Measurements from ENCODE around the gene SLC13A3.
A peak's percentile ranks its signal among the peaks of the same experiment; 100 is the strongest.

Gene SLC13A3

DNA sequence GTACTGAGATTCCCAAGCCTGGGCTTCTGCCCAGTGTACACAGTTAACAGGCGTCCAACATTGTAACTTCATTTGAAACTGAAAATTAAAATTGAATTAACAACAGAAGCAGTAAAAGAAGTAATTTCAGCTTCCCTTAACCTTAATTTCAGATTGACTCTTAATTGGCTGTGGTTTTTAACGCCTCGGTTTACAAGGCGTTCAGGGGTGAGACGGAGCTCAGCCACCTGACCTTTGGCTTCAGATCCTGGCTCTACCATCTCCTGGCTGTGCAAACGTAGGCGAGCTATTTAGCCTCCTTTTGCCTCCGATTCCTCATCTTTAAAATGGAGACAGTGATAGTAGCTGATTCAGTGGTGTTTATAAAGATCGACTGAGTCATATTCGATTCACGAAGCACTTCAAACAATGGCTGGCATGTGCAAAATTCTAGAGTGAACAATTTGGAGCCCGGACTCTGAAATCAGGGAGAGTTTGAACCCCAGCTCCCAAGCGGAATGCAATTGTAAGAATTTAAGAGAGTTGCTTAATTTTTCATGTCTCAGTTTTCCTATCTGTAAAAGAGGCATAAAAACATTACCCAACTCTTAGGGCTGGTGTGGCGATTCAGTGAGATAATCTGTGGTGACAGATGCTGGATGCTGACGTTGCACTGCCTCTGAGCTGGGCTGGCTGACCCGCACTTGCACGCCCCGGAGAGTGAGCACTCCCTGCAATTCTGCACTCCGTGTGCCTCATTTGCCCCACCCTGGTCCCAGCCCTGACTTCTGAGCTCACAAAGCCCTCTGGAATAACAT is 77.3 kb downstream of the SLC13A3 start:
- no peak for DNase-seq

DNA sequence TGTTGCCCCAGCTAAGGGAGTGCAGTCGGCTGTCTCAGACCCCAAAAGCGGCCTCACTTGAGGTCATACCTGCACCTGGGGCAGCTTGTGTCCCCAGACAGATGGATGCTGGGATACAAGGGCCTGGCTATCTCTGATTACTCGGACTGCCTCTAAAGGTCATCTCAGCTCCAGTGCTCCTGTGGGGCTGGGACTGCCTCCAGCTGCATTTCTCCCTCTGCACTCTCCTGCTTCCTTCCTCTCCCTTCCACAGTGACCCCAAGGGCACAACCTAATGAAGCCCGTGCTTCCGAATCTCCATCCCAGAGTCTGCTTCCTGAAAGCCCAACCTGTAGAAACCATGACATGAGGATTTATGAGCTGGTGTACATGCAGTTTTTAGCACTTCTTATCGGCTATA is 78.0 kb downstream of the SLC13A3 start:
- no peak for DNase-seq

DNA sequence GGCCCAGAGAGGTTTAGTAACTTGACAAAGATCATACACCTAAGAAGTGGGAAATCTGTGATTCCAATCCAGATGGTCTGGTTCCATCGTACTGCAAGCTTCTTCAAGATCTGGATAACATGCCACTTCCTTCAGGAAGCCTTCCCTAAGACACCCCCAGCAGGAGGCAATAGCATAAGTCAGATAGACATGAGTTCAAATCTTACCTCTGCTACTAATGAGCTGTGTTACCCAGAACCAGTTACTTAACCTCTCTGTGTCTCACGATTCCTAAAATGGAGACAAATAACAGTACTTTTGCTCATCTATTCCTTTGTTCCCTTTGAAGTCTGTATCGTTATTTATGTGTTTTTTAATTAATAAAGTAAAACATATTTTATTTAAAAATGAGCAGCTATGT is 78.5 kb downstream of the SLC13A3 start:
- no peak for DNase-seq

DNA sequence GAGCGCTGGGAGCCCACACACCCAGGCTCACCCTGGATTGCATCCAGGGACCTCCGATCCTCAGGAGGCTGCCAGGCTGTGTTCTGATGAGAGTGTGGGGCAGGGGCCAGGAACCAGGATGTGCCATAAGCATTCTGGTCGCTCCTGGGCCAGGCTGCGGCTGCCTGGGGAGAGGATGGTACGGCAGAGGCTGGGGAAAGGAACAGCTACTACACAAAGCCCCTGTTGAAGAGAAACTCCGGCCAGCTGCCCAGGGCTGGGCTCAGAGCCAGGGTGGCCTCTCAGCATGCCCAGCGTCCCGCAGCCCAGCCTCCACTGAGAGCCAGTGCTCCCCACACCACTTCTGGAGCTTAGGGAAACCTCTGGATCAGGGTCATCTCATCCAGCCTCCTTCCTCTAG is 79.1 kb downstream of the SLC13A3 start:
- DNase-seq = peak; percentile 51

DNA sequence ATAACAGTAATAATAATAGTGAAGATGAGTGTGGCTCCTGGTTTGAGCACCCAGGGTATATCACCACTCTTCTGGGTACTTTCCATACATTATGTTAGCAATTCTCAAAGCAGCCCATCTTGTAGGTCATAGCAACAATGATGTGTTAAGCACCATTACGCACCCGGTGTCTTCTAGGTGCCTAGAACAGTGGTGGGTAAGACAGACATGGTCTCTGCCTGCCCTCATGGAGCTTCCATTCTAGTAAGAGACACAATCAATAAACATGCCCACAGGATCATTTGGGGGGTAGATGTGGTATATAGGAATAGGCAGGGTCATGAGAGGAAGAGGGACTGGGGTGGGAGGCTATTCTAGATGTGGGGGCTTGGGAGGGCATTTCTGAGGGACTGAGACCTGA is 79.8 kb downstream of the SLC13A3 start:
- no peak for DNase-seq

DNA sequence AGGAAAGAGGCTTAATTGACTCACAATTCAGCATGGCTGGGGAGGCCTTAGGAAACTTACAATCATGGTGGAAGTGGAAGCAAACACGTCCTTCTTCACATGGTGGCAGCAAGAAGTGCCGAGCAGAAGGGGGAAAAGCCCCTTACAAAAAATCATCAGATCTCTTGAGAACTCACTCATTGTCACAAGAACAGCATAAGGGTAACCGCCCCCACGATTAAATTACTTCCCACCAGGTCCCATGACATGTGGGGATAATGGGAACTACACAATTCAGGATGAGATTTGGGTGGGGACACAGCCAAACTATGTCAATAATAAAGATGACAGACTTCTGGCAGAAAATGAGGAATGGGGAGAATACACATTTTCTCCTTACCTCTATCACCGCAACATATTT is 80.3 kb downstream of the SLC13A3 start:
- no peak for DNase-seq

DNA sequence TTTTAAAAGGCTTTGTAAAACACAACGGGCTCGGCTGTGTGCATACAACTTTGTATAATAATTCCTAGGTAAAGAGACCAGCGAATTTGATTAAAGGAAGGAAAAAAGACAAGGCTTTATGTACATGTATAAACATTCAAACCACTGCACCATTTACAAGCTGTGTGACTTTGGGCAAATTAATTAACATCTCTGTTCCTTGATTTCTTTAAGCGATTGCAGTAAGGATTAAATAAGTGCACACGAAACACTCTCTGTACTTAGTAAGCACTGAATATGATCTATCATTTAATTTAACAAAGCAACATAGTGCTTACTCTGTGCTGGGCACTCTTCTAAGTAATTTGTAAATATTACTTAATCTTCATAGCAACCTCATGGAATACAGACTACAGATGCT is 81.3 kb downstream of the SLC13A3 start:
- no peak for DNase-seq

DNA sequence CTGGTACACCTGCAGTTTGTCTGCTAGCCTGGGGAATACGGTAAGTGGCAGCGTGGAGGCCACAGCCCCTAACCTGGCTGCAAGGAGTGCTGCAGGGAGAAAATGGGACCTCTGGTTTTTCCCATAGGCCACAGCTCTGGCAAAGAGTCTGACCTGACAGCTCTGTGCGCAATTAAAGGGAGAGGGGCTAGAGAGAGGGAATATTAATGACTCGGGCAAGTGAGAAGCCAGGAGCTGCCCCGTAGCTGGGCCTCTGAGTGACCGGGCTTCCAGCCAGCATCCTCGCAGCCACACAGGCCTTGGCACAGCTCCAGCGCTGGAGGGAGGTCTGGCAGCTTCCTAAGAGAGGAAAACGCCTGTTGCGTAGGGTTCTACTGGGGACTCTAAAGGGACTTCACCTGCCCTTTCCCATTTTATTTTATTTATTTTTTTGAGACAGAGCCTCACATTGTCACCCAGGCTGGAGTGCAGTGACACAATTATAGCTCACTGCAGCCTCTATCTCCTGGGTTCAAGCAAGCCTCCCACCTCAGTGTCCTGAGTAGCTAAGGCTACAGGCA is 82.6 kb downstream of the SLC13A3 start:
- DNase-seq = peak; percentile 88

DNA sequence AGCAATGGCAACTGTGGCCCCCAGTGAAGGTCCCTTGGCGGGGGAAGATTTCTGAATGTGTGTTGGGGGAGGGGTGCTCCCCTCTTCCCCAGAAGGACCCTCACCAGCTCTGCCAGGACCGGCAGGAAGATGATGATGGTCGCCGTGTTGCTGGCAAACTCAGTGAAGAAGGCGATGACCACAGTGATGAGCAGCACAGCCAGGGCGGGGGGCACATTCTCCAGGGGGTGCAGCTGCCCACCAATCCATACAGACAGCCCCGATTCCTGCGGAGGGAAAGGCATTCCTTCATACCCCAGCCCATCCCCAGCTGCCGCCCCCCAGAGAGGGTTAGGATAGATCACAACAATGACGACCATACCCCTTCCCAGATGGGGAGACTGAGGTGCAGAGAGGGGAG is 85.1 kb downstream of the SLC13A3 start:
- no peak for DNase-seq

DNA sequence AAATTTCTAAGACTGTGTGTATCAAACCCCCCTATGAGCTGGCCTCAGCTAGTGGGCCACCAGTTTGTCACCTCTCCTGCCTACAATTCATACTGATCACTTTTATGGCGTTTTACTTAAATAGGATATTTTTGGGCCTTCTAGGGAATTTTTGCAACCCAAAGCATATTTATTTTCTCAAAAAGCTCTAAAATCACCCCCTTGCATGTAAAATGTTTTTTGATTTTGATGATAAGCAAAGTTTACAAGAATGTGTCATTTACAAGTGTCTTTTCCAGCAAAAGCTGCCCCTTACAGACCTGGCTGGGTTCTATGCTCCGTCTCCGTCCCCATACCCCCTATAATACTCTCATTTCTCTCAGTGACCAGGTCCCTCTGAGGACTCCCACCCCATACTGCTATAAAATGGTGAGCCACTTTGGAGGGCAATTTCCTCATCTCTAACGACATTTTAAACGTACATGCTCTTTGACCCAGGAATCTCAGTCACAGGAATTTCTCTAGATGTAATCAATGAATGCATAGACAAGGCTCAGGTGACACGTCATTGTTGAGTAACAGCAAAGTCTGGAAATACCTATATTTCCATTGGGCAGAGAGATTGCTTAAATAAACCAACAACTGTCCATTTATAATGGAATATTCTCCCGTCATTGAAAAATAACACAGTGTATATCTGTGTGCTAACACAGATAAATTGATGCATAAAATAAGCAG is 86.9 kb downstream of the SLC13A3 start:
- DNase-seq = no peak

DNA sequence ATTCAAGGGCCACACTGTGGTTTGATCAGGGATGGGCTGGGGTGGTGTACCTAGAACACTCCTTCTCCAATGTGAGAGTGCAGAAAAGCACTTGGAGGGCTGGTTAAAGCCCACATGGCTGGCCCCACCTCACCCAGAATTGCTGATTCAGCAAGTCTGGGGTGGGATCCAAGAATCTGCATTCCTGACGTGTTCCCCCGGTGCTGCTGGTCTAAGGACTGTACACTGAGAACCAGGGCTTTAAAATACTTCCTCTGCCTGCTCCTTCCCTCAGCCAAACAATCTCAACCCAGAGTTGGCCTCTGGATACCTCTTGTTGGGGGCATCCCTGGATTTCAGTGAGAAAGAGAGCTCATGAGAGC is 87.4 kb downstream of the SLC13A3 start:
- no peak for DNase-seq

DNA sequence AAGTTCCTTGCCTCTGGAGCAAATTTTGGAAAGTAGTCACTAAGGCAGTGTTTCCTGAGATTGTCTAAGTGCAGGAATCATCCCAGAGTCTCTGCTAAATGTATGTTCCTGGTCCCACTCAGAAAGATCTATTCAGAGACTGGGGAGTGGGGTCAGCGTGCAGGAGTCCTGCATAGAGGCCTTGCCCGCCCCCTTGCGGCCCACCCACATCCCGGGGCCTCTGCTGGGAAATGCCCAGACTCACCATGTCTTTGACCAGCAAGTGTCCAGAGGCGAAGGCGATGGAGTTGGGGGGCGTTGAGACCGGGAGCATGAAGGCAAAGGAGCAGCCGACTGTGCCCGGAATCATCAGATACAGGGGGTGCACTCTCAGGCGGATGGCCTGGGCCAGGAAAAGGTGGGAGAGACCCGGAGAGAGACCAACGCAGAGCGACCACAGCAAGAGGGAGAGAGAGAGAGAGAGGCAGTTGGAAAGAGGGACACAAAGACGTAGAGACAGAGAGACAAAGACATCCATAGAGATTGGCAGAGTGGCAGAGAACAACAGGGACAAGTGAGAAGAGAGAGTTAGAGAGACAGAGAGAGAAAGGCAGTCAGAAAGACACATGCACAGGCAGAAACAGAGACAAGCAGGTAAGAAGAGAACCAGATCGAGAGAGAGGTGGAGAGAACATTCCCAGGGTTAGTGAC is 87.9 kb downstream of the SLC13A3 start:
- no peak for DNase-seq

DNA sequence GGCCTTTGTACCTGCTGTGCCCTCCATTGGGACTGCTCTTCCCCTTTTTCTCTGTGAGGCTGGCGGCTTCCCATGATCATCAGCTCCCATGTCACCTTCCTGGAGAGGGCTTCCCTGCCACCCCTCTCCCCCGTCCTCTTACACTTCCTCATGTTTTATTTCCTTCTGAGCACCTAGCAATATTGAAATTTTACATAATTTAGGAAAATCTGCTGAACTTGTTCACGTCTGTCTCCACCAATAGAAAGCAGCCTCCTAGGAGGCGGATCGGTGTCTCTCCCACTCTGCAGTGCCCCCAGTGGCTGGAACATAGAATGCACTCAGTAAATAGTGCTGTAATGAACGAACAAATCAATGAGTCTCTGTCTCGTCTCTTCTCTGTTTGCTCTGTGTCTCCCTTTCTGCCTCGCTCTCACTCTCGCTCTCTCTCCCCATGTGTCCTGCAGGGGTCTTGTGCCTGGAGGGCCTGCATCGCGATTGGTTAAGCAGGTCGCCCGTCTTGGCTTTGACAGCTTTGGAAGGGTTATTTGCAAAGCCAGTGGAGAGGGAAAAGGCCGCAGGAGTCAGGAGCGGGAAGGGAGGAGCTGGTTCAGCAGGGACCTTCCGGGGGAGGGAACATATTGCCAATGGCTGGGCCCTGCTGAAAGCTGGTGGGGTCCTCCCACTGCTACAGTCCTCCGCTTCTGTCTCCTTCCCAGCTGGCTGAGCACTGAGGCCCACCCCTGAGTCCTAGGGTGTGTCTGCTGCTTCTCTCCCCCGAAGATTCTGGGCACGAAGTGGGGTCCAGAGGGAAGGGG is 88.7 kb downstream of the SLC13A3 start:
- peak; percentile 89 for DNase-seq

DNA sequence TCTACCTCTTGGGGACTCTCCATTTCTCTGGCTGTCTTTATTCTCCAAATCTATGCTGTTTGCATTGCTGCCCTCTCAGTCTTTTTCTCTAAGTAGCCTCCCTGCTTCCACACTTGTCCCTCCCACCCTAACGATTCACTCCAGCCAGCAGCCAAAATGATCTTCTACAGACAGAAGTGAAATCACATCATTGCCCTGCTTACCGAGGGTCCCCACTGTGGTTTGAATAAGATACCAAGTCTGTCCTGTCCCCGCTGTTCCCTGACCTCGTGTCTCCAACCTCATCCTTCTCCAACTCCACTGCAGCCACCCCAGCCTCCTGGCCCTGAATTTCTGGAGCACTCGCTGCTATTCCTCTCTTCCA is 89.3 kb downstream of the SLC13A3 start:
- no peak for DNase-seq

DNA sequence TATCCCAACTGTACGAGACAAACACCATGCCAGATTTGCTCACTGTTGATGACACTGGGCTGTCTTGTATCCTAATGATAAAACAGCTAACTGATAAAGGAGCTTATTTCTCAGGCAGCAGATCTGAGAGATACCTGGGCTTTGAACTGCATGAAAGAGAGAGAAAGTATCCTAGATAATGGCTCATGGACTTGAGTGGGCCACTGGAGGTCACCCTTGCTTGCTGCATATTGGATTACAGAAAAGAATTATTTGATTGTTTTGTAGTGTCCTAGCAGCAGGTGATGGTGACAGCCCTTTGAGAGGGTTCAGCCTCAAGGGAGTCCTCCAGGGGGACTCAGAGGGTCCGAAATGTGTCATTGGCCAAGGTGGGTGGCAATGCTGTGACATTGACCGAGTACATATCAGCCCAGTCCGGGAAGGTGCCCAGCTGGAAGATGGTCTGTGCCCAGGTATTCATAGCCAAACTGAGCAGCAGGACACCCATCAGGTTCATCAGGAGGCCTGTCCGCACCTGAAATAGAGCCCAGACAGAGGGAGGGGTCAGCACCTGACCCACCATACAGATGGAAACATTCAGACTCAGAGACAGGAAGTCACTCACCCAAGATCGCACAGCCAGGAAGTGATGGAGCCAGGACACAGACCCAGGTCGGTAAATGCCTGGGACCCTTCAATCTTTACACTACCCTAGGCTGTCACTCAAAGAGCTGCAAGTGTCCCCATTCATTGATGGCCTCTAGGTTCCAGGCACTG is 91.4 kb downstream of the SLC13A3 start:
- DNase-seq = no peak

DNA sequence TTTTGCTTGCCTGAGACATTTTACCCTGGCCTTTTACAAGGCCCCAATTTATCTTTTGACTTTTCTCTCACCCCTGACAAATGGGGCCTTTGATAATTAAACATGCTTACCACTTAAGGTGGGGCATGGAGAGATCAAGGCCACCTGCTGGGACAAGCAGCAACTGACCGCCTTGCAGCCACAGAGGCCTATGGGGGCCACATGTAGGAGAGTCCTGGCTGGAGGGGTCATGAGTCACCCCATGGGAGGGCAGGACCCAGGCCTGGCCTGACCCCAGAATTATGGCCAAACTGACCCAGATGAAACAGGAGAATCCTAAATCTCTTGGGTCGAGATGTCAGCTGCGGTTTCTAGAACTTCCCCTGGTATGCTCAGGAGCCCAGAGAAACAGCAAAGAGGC is 92.3 kb downstream of the SLC13A3 start:
- no peak for DNase-seq

DNA sequence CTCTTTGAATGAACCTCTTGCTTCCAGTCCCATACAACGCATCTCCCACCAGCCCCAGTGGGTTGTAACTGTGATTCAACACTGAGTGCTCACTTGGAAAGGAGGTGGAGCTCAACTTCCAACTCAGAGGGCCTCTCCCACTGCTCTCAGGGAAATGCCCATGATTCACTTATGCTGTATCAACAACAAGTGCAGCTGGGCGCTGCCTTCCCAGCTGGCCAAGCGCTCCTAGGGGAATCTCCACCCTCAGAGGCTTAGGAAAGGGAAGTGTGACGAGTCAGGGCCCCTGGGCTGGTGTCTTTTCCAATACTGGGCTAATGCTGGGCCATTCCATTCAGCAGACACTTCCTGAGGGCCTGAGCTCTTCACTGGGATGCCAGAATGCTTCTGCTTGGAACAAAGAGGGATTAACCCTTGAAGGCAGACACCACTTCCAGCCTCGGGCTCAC is 92.7 kb downstream of the SLC13A3 start:
- peak; percentile 70 for DNase-seq

DNA sequence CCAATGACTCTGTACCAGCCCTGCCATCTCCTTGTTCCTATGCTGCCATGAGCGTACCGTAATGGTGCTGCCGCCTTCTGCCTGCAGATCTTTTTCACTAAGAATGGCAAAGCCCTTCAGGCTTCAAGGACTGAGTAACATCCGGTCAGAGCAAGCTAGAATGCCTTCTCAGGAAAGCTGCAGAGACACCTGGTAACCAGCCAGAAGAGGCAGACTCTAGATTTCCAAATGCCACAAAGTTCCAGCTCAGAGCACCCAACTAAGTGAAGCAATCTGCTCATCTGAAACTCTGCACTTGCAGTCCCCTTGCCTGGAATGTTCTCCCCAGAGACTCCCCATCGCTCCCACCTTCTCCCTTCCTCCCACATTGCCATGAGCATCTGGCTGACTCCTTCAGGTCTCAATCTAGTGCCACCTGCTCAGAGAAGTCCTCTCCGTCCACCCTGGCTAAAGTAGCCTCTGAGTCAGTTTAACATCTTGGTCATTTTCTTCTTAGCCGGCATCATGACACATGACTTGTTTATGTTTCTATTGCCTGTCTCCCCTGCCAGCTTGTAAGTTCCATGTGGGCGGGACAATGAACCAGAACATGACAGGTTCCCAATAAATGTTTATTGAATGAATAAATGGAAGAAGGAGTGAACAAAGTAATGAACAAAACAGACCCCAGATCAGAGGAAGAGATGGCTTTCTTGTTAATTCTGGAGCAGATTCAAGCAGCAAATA is 93.9 kb downstream of the SLC13A3 start:
- no peak for DNase-seq

DNA sequence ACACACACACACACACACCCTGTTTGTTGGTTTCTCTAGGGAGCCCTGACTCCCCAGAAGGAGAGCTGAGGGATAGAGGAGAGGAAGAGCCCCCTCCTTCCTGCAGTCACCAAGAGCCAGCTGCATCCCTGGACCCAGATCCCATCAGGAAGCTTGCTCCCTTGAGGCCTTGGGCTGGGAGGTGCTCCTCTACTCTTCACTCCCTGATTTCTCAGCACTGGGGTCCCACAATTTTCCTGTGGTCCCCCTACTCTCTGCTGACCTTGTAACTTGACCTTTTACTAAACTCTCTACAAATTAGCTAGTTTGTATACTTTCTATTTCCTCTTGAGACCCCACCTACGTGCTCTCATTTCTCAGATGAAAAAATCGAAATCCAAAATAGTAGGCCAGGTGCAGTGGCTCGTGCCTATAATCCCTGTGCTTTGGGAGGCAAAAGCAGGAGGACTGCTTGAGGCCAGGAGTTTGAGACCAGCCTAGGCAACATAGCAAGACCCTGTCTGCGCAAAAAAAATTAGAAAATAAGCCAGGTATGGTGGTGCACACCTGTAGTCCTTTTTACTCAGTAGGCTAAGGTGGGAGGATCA is 95.8 kb downstream of the SLC13A3 start:
- DNase-seq = no peak

DNA sequence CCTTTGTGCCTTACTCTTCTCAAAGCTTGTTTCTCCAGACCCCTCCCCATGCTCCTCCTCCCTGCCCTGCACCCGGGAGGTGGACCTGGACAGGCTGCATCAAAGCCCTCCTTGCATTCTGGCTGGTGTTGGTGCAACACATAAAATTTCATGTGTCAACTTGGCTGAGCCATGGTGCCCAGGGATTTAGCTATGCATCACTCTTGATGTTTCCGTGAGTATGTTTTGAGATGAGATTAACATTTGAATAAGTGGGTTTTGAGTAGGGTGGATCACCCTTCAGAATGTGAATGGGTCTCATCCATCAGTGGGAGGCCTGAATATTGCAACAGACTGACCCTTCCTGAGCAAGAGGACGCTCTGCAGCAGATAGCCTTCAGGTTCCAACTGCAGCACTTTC is 96.4 kb downstream of the SLC13A3 start:
- DNase-seq = no peak

DNA sequence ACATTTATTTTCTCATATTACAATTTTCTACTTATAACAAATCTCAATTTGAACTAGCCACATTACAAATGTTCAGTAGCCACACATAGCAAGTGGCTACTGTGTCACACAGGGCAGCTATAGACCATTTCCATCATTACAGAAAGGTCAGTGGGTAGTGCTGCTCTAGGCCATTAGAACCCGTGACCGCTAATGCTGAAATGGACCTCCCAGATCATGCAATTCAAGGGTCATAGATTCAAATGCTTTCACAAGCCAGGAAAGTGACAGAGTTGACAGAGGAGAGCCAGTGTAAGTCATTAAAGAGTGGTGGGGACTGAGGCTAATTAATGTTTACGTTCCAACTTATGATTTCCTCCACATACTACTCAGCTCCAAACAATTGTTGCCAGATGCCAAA is 97.3 kb downstream of the SLC13A3 start:
- no peak for DNase-seq
